NCI-H2196 treated with DMSO at 0.1 percent for 48 hours (cell line): ENCODE results near the gene ARHGEF4.

Experiments used
- DNase-seq: peaks from one replicate; lab custom pipeline; 2025; ENCODE audit not compliant: unreplicated experiment; lab: John Stamatoyannopoulos, UW

Gene ARHGEF4

DNA sequence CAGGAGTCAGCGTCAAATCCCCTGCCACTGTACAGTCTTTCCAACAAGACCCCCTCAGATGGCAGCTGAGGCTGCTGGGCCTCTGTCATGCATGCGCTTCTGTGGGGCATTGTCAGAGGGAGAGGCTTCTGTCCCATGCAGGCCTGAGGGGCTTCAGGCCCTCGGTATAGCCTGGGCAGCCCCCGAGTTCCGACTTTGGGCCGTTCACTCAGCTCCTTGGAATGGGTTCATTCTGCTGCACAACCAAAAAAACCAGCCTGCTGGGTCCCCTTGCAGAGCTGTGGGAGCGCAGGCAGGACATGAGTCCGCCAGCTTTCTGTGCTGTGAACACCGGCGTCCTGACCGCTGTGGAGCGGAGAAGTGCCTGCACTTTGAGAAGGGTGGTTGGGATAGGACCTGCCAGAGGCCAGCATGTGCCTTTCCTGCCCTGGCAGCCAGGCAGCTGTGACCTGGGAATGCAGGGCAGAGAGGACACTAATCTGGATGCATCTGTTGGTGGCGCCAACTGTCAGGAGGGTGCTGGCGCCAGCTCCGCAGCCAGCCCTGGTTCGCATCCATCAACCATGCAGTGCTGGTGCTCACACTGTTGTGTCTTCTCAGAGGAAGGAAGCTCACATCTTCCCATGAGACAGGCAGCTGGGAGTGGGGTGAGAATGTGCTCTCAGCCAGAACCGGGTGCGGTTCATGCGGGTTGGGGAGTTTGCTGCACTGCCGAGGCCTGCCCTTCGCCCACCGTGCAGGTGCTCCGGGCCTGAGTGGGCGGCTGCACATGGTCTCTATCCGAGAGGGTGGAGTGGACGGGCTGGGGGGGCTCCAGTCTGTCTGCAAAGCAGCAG, 14.3 kb downstream of the ARHGEF4 start:
- no peak for DNase-seq

DNA sequence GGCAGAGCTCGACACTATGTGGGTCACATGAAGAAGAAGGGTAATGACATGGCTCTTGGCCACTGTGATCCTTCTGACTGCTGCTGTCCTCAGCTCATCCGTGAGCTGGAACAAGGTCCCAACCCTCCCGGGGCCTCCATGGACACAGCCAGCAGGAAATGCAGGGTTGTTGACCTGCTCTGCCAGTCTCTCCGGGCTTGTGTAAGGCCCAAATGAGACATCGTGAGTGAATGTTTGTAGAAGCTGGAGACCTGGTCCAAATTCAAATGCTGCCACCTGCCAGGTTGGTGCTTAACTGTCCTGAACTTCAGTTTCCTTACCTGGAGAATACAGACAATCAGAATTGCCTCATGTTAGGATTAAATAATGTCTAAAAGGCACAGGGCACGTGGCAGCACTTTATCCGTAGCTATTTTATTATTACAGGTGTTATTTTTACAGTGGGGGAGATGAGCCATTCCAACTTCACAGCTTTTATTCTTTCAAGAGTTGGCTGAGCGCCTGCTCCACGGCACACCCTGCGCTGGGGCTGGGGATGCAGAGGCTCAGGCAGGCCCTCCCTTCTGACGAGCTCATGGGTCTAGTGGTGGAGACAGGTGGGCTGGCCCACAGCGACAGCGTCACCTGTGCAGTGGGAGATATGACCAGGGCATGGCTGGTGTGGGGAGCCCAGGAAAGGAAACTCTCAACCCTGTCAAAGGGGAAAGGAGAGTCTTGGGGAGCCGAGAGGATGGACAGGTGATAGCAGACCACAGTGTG, 15.1 kb downstream of the ARHGEF4 start:
- DNase-seq: no peak

DNA sequence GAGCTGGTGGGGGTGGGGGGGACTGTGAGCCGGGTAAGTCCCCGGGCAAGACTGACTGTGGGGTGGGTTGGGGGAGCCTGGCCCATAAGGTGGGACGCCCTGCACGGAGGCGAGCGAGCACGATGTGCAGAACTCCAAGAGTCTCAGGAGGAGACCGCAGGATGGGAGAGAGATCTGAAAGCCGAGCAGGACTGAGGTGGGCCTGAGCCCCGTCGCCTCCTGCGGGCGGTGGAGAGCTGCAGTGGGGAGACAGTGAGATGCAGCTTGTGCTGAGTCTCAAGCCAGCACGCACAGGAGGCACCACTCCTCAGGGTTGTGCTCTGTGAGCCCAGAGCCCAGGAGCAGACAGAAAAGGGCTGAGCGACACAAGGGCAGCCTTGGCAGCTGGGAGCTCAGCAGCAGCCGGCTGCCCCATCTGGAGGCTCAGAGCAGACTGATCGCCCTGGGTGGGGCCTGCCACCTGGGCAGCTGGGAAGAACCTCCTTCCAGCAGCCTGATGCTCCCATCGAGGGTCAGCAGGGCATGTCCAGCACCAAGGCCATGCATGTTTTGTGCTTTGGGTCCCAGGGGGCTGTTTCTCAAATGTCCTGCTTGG, 15.9 kb downstream of the ARHGEF4 start:
- no peak for DNase-seq

DNA sequence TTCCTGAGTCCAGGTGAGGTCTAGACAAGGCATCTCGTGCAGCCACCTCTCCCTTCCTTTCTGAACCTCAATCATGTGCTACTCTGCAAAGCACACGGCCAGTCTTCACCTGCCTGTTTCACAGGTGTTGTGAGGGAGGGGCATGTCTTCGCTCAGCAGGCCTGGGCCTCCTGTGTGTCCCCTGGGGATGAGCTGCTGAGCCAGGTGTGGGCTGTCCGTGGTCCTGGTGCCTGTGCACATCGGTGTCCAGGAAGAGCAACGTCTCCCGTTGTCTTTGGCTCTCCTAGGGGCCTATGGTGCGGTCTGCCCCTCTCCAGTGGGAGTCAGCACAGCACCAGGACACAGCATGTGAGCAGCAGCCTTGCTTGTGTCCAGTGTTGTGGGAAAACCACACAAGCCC, 16.7 kb downstream of the ARHGEF4 start:
- no peak for DNase-seq

DNA sequence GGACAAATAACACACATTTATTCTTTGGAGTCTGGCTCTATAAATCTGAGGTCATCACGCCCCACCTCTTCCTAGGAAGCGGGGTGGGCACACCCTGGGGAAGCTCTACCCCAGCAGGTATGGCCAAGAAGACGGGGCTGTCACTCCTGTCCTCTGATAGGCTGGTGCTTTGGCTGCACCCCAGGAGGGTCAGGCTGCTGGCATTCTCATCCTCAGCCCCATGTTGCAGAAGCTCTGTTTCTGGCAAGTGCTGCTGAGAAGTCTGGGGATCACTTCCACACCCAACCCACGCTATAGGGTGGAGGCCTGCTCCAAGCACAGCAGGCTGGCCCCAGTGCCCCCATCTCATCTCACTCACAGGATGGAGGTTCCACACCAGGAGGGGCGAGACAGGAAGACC, 17.6 kb downstream of the ARHGEF4 start:
- no peak for DNase-seq

DNA sequence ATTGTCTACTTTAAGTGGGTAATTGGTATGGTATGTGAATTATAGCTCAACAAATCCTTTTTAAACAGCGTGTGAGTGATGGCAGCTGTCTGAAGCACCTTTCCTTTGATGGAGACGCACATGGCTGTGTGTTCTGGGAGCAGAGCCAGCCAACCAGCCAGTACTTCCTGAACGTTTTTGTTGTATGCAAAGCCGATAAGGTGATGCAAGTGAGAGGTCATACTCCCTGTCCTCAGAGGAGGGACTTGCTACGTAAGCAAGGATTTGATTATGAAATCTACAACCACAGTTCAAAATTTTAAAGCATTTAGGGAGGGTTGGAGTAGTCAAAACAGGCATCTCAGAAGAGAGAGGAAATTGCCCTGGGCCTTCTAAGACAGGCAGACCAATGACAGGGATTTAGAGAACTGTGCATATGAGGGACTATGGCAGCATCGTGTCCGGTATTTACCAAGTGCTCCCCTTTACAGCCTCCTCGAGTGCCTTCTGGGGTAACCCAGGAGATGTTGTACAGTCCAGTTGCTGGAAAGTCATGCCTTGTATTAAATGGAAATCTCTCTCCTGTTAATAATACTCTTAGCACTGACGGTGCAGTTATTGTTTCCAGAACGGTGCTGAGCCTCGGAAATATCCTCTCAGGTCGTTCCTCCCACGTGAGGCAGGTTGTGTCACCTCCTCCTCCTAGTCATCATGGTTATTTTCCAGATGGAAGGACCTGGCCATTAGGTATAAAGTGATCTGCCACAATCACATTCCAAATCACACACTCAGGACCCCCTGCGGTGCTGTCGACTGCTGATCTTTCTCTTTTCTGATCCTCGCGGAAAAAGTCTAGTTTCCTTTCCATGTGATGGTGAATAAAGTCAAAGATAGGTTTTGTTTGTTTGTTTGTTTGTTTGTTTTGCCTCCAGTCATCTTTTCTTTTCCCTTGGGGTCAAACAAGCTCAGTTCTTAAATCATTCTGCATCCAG, 28.4 kb downstream of the ARHGEF4 start:
- peak; percentile 45 for DNase-seq

DNA sequence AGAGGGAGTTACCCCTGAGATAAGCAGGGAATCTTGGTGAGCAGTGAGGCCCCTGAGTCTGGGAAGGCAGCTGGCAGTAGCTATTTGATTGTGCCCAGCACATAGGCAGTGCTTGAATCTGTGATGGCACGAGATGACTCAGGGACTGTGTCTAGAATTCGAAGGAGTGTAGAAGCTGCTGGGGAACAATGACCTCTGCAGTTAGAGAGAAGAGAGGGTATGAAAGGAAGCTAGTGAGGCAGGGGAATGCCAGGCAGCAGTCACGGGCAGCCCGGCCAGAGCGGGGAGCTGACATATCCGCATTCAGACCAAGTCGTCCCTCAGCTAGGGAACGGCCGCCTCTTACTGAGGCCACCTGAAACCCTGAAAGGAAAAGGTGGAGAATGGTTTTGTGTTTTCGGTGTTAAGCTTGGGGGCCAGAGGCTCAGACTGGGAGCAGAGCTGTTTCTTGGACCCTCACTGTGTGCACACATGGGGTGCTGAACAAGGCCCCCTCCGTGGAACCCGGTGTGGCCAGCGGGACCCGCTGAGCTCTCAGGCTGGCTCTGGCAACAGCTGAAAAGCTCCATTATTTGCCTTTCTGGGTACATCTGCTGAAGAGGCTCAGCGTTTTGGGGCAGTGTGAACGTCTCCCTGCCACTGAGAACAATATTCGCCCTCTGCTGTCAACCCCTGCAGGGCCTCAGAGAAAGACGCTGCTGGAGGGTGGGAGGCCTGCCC, 32.9 kb downstream of the ARHGEF4 start:
- no peak for DNase-seq

DNA sequence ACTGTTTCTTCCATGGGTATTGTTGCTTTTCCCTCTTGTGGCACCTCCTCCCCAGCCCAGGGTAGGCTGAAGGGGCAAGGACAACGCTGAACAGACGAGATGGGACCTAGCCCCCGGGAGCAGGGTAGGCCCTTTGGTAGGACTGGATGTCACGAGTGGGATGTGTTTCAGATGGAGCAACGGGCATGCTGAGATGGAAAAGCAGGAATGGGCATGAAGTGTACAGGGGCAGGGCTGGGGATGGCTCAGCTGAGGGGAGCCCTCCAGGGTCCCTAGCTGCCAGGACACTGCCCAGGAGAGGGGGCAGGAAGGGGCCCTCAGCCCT, 33.4 kb downstream of the ARHGEF4 start:
- no peak for DNase-seq

DNA sequence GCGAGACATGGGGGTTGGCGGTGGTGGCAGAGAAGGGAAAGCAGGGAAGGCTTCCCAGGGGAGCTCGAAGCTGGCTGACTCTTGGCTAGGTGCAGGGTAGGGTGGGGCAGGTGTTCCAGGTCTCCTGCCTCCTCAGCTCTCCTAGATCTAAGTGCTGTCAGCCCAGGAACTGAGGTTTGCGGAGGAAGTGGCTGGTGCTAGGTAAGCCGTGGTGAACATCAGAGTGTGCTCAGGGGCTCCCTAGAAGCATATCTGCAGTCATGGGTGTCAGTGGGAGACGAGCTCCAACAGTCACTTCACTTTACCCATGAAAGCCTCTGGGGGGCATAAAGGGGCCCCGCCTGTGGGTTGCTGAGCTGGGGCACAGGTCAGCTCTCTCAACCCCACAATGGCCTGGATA, 34.1 kb downstream of the ARHGEF4 start:
- no peak for DNase-seq

DNA sequence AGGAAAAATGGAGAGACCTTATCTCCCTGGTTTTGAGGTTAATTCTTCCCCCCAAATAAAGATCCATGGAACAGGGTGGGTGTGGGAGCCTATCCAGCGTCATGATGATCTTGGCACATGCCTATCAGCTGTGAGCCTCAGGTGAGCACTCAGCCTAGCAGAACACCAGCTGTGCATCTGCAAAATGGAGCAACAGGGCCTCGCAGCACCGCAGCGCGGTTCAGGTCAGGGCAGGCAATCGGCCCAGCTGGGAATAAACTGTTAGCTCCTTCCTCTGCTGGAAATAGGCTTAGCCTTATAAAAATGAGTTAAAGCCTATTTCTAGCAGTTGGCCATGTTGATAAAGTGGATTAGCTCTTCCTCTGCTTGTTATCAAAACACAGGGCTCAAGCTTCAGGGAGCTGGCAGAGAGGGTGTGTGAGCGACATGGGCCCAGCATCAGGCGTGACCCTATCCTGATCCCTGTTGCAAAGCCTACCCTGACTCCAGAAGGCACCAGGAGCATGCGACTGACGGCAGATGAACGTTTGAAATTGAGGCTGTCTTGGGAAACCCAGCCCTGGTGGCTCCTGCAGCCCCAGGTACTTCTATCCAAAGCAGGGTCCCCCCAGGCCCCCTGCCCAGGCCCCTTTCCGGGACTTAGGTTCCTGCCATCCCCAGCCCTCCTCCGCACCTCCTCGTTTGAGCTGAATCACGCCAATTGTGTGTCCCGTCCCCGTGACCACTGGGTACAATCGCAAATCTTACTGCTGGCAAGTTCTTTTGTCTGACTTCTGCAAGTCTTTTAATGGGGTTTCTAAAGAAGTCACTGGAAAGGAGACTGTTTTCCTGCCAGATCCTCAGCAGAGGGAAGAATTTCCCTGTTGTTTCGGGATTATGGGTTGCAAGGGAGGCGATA, 35.4 kb downstream of the ARHGEF4 start:
- no peak for DNase-seq

DNA sequence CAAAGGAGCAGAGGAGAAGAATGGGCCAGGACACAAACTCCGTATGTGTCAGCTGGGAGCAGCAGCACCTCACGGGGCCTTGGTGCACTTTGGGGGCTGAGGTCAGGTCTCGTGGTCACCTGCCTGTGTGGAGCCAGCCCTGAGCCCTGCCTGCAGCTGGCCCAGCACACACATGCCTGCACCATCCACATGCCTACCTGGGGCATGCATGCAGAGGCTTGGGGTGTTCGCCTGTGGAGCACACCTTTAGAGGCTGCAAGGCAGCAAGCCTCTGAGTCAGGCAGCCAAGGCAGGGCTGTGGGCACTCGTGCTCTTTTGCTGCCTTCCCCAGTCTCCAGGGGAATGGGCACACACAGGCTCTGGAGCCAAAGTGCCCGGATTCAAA, 36.0 kb downstream of the ARHGEF4 start:
- no peak for DNase-seq

DNA sequence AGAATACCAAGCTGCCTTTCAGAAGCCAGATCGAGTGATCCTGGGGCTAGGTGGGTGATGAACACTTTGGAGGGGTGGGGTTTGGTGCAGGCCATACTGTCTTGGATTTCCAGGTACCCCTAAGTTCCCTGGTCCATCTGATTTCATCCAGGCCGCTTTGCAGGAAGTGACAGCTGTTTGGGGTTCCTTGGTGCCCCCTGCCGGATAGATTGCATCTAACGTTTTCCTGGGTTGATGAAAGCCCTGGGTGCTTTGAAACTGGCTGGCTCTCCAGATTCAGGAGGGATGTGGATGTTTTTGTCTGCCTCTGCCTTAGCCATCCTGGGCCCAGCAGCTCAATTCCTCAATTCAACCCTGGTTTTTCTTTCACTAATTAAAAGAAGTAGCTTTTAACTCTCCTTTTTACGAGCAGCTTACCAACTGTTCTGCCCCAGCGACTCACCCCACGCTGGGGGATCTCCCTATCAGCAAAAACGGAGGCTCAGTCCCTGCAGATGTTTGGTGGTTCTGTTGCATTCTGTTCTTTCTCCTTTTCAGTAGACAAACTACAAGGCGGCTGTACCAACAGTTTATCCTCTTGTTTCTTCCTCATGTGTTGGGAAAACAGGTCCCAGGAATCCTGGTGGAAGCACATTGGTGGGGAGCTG, 37.1 kb downstream of the ARHGEF4 start:
- peak; percentile 4 for DNase-seq

DNA sequence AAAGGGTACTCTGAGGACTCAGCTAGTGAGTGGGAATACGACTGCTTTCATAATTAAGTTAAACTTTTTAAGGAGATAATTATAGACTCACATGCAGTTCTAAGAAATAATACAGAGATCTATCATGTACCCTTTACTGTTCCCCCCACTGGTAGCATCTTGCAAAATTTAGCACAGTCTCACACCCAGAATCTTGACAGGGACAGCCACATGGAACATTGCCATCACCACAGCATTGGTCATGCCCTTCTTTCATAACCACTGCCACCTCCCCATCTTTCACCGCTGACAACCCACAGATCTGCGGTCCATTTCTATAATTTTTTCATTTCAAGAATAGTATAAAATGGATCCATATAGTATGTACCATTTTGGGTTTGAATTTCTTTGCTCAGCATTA, 37.8 kb downstream of the ARHGEF4 start:
- DNase-seq: no peak

DNA sequence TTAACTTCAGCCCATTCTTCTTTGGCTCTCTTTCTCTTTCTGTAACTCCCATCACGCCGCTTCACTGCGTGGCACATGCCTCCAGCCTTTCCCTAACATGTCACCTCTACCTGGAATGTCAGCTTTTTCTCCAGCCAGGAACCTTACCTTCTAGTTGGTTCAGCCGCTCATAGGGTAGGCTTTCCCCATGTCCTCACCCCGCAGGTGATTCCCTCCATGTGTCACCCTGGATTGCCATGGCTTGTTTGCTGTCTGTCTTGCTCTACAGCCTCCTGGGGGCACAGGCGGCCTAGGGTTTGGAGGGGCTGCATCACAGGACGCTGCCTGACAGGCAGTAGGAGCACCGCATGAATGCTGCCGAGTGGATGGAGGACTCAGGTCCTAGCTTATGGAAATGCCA, 39.2 kb downstream of the ARHGEF4 start:
- DNase-seq: no peak

DNA sequence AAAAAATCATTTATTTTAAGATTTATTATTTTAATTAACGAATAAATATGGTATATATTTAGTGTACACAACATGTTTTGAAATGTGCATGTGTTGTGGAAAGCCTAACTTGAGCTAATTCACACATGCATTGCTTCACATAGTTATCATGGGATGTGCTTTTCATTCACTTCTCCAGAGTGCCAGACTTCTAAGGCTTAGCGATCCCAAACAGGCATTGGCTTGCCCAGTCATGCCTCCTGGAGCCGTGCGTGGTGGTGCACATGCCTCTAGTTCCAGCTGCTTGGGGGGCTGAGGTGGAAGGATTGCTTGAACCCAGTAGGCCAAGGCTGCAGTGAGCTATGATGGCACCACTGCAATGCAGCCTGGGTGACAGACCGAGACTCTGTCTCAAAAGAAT, 40.5 kb downstream of the ARHGEF4 start:
- no peak for DNase-seq

DNA sequence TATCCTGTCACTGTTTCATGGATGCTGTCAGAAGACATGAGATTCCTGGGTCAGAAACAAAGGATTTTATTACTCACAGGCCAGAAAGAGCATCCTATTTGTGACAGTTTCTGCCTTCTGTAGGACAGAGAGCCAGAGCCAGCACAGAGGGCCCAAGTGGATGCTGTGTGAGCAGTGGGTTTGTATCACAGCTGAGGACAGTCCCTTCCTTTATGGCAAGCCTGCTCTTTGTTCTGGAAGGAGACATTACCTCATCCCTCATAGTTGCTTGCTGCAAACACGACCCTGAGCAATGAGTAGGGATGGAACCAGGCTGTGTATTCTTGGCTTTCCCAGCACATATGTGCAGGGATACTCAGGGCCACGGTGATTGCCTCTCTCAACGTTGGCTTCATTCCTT, 41.6 kb downstream of the ARHGEF4 start:
- no peak for DNase-seq

DNA sequence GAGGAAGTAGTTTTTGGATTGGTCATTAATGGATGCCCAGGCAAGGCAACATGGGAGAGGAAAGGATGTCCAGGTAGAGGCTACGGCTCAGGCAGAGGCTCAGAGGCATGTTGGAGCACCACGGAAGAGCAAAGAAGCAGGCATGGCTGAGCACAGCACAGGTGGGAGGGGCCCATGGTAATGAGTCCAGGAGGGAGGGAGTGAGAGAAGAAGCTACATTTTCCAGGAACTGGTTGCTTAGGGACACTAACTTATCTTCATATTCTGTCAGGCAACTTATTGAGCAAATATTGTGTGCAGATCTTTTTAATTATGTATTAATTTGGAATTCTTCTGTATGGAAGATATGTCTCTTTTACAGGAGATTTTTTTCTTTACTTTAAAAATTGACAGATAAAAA, 42.2 kb downstream of the ARHGEF4 start:
- DNase-seq: no peak

DNA sequence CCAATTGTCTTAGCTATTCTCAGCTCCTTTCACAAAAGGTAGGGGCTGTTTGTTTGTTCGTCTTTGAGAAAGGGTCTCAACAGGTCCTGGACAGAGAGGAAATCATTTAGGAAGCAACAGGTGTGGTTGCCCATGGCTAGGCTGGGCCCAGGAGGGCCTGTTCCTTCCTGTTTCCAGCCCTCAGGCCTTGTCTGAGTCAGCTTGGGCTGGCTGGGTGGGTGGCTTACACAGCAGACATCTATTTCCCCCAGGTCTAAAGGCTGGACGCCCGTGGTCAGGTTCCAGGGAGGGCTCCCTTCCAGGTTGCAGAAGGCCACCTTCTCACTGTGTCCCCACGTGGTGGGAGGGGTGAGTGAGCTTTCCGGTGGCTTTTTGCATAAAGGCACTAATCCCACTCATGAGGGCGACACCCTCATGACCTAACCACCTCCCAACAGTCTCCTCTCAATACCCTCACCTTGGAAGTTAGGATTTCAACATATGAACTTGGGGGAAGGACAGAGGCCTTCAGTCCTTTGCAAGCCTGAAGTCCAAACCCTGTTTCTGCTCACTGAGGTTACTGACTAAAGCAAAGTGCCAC, 45.5 kb downstream of the ARHGEF4 start:
- DNase-seq: no peak

DNA sequence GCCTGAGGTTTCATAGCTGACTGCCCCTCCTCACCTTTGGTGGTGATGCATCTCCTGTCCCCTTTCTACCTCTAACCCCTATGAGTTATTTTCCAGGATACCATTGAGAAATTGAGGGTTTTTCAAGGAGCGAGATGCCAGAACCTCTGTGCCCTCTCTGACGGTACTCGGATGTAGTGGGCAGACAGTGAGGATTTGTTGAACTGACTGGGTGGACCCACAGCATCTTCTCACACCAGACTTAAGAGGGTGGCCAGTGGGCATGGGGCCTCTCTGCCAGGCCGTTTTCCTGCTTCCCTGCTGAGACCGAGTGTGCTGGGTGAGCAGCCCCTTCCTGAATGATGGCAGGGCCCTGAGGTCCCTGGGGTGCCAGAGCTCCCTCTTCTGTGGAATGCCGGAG, 46.3 kb downstream of the ARHGEF4 start:
- no peak for DNase-seq
